CD4-positive, alpha-beta T cell treated with Interleukin-1 beta for 1 hour (primary cell): ENCODE measurements around the gene CFAP410.
"Not testable (repeated sequence)": the region's sequence is repeated elsewhere in the genome, so short reads cannot be mapped to it uniquely, and the experiment has no call there.

Experiments used
- DNase-seq, 2 donors: peaks; one replicate each; pipeline ENCODE4 v3.0.0-alpha.2; 2020 to 2022

Gene CFAP410

DNA sequence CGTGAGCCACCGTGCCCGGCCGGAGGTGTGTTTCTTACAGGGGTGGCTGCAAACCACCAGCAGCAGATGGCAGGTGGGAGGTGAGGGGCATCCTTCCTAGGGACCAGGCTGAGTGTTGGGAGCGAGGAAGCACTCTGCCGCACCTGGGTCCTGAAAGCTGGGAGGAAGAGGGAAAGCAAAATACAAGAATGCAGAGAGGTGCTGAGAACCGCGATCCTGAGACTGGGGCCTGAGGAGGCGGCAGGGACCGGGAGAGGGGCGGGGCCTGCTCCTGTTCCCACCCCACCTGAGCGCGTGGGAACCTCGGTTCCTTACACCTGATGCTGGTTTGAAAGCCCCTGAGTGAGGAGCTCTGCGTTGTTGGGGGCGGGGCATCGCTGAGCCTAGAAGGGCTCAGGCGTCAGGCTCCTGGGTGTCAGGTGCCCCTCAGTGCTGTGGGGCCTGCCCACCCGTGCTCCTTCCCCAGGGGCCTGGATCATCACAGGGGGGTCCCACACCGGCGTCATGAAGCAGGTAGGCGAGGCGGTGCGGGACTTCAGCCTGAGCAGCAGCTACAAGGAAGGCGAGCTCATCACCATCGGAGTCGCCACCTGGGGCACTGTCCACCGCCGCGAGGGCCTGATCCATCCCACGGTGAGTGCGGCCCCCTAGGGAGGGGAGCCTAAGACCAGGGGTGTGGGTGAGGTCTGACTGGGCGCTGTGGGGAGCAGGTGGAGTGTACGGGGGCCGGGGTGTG is 29.7 kb upstream of the CFAP410 start:
- DNase-seq = no peak

DNA sequence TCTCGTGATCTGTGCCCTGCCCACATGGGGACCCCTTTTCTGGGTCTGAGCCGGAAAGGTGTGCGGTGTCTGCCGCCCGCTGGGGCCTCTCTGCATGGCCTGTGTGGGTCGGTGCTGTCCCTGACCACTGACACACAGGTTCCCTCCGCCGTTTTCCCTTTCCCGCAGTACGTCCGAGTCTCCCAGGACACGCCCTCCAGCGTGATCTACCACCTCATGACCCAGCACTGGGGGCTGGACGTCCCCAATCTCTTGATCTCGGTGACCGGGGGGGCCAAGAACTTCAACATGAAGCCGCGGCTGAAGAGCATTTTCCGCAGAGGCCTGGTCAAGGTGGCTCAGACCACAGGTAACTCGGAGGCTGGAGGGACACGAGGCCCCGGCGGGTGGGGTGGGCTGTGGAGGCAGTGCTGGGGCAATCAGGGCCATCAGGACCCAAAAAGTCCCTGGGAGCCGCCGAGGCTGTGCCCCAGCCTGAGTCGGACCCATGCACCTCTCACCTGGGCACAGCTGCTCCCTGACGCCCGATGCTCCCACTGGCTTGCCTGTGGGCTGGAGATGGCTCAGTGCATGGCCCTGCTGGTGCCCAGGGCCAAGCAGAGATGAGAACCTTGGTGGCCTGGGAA is 27.5 kb upstream of the CFAP410 start:
- no peak for DNase-seq

DNA sequence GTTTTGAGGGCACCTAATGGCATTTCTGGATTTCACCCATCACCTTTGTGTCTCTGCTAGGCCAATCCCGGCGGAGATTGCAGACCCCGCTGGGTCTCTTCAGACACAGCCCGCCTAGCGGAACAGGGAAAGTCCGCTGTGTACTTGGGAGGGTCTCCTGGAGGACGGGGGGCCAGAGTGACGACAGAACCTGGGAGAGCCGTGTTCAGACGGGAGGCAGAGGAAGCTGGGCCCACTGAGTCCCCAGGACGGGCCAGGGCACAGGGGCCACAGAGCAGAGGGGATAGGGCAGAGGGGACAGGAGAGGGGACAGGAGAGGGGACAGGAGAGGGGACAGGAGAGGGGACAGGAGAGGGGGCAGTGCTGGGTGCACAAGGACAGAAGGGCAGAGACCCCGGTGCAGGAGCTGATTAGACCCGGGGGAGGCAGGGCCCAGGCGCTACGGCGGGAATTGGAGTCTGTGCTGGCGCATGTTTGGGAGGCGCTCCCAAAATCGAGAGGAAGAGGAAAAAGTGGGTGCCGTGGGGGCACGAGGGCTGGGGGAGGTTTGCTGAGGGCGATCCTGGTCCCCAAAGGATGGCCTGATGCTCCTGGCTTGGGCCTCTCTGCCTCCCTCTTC is 26.9 kb upstream of the CFAP410 start:
- DNase-seq = no peak

GRCh38 chr21:44365251-44365966 is 26.2 kb upstream of the CFAP410 start:
- DNase-seq = no peak

- DNase-seq = no peak
Observed at GRCh38 chr21:44364151-44365053, 25.2 kb upstream of the CFAP410 start.

DNA sequence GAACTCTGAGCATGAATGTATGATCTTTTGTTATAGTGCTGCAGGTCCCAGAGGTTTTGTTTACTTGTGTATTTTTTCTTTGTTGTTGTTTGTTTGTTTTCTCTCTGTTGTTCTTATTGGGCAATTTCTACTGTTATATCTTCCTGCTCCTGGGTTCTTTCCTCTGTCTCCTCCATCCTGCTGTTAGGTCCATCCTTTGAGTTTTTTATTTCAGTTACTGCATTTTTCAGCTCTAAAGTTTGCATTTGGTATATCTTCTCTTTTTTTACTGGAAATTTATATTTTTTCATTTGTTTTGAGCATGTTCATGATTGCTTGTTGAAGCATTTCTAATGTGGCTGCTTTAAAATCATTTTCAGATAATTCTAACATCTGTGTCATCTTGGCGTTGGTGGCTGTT is 24.1 kb upstream of the CFAP410 start:
- DNase-seq = no peak

- DNase-seq = not testable (repeated sequence)
Observed at GRCh38 chr21:44361903-44362302, 22.7 kb upstream of the CFAP410 start.

DNA sequence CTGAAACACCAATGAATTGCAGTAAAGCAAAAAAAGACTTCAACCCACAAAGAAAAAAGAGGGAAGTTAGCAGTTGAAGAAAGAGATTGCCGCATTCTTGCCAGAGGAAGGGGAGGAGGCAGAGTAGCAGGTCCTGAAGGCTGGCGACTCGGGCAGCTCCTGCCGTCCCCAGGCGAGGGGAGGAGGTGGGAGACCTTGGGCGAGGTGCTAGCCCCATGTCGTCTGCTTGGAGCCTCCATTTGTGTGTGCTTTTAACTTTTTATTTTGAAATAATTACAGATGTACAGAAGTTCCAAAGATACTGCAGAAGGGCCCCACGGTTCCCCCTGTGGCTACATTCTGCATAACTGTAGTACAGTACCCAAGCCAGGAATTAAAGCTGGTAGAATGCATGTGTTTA is 21.0 kb upstream of the CFAP410 start:
- no peak for DNase-seq

DNA sequence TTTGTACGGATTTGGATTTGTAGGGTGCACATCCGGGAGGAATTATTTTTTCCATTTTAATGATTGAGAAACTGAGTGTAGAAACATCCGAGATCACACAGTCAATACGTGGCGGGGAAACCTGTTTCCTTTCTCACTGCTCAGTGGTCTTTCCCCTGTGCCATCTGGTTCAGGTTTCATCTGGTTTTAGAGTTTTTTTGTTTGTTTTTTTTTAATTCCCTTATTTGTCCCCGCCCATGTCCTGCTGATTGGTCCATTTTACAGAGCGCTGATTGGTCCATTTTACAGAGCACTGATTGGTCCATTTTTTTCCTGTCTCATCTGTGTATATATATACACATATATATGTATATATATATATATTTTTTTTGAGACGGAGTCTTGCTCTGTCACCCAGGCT is 20.2 kb upstream of the CFAP410 start:
- no peak for DNase-seq

GRCh38 chr21:44357064-44357837 is 18.1 kb upstream of the CFAP410 start:
- no peak for DNase-seq

DNA sequence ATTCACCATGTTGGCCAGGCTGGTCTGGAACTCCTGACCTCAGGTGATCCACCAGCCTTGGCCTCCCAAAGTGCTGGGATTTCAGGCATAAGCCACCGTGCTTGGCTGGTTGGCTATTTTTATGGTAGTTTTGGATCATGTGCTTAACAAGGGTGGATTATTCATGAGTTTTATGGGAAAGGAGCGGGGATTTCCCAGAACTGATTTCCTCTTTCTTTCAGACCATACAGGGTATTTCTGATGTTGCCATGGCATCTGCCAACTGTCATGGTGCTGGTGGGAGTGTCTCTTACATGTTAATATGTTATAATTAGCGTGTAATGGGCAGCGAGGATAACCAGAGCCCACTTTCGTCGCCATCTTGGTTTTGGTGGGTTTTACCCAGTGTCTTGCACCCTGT is 17.4 kb upstream of the CFAP410 start:
- DNase-seq = peak in 1 of 2 donors; percentile 15

- no peak for DNase-seq
Observed at GRCh38 chr21:44356160-44356559, 17.0 kb upstream of the CFAP410 start.

- no peak for DNase-seq
Observed at GRCh38 chr21:44354775-44355771, 15.9 kb upstream of the CFAP410 start.

GRCh38 chr21:44354001-44354405 is 14.8 kb upstream of the CFAP410 start:
- peak in 1 of 2 donors; percentile 23 for DNase-seq

DNA sequence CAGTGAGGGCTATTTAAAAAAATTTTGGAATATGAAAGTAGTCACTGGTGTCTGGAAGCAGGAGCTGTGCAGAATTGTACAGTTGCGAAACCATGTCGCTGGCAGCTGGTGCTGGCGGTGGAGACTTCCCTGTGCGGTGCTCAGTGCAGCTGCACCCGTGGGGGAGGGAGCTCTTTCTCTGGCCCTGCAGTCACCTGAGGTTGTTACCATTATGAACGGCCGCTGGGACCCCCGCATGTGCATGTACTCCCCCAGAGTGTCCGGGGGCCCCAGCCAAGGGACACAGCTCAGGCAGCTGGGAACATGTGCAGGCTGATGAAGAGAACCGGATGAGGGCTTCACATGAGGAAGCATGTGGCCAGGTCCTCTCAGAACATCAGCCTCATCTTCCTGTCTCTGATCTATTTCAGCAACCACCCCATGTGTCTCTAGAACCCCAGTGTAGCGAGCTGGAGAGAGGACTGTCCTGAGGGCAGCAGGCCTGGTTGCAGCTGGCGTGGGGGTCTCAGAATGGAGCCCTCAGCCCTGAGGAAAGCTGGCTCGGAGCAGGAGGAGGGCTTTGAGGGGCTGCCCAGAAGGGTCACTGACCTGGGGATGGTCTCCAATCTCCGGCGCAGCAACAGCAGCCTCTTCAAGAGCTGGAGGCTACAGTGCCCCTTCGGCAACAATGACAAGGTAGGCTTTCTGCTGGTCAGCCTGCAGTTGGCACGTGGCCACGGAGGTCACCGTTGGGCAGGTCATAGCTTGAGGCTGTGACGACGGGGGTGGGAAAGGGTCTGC is 14.2 kb upstream of the CFAP410 start, which contains the start of gene TRPM2:
TRPM2 (plus strand) TSS at position 431 of the 780 bp plus-strand sequence; CDS start at position 511, 80 bp downstream.
- DNase-seq = peak; percentile 31 to 42

GRCh38 chr21:44352253-44352860 is 13.2 kb upstream of the CFAP410 start:
- no peak for DNase-seq

DNA sequence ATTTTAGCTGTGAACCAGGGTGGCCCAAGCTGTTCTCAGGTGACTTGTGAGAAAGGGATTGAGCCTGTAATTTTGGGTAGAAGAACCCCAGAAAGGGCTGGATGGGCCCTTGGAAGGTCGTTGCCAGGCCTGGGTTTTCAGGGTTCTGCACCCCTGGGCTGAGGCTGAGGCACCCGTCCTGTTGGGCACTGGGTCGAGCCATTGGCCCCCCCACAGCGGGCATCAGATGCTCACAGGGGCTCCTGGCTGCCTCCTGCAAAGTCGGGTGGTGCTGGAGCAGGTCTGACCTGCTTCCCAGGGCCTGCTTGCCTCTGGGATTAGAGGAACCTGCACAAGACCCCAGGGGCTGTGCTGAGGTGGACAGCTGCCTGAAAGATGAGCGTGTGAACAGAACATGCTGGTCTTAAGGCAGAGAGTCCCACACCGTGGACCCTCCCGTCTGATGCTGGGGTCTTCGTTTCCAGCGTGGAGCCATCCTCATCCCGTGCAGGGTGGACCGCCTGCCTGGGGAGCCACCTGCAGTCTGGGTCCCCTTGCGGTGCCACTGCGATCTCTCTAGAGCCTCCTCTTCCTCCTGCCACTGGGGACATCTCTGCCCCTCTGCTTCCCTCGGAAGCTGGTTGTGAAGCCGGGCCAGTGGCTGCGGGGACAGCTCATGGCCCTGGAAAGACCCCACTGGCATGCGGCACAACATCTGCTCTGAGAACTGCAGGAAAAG is 12.5 kb upstream of the CFAP410 start:
- no peak for DNase-seq
